ENCODE measurements around the gene CENPL. TPM values are rescaled to one million over a fixed set of nuclear protein-coding genes. Genes with fewer than 3 reads are reported as not detected.

Gene CENPL
- polyA plus RNA-seq (2011; rRNA removed): 8.3 and 13.2 TPM in 2 replicates
- 7.0 and 7.7 TPM in 2 replicates for polyA minus RNA-seq (2011; rRNA and poly(A)+ RNA removed)

DNA sequence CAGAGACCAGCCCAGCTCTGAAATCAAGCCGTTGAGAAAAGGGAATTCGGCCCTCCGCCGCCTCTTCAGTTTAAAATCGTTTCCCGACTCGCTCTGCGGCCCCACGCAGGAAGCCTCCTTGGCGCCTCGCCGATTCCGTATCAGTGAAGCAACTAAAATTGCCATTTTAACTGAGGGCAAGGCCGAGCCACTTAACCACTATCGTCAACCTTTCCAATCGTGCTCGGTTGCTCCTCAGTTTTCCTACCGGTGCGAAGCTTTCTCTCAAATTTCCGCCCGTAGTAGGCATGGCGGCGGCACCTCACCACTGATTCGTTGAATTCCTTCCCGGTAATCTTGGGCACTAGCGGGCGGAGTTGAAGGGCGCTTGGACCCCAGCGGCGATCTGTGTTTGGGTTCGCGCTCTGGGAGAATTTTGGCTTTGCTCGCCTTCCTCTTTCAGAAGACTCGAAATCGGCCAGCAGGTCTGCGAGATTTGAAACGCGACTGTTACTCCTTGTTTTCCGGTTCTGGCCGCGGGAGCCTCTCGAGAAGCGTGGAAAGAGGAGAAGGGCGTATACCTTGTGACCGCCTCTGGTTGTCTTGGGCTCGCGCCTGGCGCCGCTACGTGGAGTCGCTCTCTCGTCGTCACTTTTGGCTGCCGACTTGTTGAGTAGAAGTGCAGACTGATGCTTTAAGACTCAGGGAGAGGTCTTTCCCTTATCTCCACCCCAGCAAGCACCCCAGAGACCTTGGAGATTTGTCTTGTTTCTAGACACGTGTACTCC, at the start of gene CENPL, which contains the start of gene DARS2:
TSS of gene CENPL (minus strand) at position 569 of the 767 bp plus-strand sequence. CDS start 13,584 bp downstream, outside the sequence.
TSS of gene DARS2 (plus strand) at position 359 of the 767 bp plus-strand sequence. CDS start 557 bp downstream, outside the sequence.
- no peaks in the 10 kb centered on the region for H3K27me3 ChIP-seq (ENCODE audit: control insufficient read depth, insufficient read depth, low read length)
- no peaks in the 10 kb centered on the region for H3K36me3 ChIP-seq (ENCODE audit: control insufficient read depth, insufficient read depth, low read length)
- DNase-seq (ENCODE audit: low read depth): peak; percentile 93
- peak within 1 kb of the TSS; percentile 82 for H3K4me3 ChIP-seq (ENCODE audit: low read depth, low read length)
- CTCF ChIA-PET: interaction anchor here (0.8 to 2.2 kb wide), 8 partner anchors 107 to 1081 kb away, joined by 3 to 10 read pairs (median 4); no protein-coding TSS in a partner anchor
- TF ChIP-seq CTCF (IDR thresholded peaks at IDR 0.05; ENCODE audit: insufficient read depth, low read depth, low read length): no peak
- POLR2A ChIA-PET: no interaction called here

DNA sequence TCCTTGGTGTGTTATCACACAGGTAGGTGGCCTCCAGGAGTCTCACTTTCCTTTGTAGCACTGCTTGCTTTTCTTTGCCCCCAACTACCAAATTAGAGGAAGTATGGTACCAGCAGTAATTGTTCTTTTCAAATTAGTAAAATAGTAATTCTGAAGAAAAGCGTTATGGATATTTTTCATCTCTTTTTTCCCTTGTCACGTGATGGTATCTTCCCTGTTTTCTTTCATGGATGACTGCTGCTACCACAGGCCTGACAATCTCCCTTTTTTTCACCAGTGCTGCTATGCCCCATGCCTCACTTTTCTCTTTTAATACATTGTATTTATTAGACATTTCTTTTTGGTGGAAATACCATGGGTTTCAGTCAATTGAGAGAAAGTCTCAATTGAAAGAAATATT, 46.8 kb upstream of the CENPL start:
- Histone ChIP-seq H3K36me3 (ENCODE audit: control insufficient read depth, insufficient read depth, low read length) (peaks cover 2% of the 10 kb centered on the region), H3K27me3 (ENCODE audit: control insufficient read depth, insufficient read depth, low read length) (no peaks in the 10 kb centered on the region), H3K4me3 (ENCODE audit: low read depth, low read length) (no peak overlapping the region)
- CTCF ChIA-PET: interaction anchor here (1.3 kb wide), 1 partner anchor 18 kb away, joined by 4 read pairs; no protein-coding TSS in a partner anchor
- DNase-seq (ENCODE audit: low read depth): no peak
- TF ChIP-seq CTCF (IDR thresholded peaks at IDR 0.05; ENCODE audit: insufficient read depth, low read depth, low read length): no peak
- POLR2A ChIA-PET: no interaction called here

DNA sequence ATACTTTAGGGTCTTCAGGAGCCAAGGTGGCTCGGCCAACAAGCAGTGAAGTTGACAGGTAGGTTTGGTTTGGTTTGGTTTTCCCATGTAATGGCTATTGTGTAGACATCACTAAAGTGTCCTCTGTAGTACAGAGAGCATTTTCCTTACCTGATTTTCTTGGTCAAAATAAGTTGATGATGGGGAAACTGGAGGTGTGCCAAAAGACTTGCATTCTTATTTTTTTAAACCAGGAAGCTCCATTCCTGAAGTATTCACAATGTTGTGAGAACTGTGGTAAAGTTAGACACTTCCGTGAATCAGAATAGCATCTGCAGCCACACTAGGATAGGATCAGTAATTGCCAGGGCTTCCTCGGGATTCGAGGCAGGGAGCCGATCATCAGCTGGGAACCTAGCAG, 46.4 kb upstream of the CENPL start:
- Histone ChIP-seq H3K27me3 (ENCODE audit: control insufficient read depth, insufficient read depth, low read length) (no peaks in the 10 kb centered on the region), H3K36me3 (ENCODE audit: control insufficient read depth, insufficient read depth, low read length) (peaks cover 2% of the 10 kb centered on the region), H3K4me3 (ENCODE audit: low read depth, low read length) (no peak overlapping the region)
- CTCF ChIA-PET: interaction anchor here (1.3 kb wide), 1 partner anchor 18 kb away, joined by 4 read pairs; no protein-coding TSS in a partner anchor
- TF ChIP-seq CTCF (IDR thresholded peaks at IDR 0.05; ENCODE audit: insufficient read depth, low read depth, low read length): no peak
- DNase-seq (ENCODE audit: low read depth): no peak
- POLR2A ChIA-PET: no interaction called here

GRCh38 chr1:173870252-173871075, 45.8 kb upstream of the CENPL start:
- no peak for TF ChIP-seq CTCF (IDR thresholded peaks at IDR 0.05; ENCODE audit: insufficient read depth, low read depth, low read length)
- DNase-seq (ENCODE audit: low read depth): no peak
- ChIA-PET CTCF (interaction anchor here (1.3 to 1.5 kb wide), 2 partner anchors 12 to 19 kb away, joined by 3 to 4 read pairs; no protein-coding TSS in a partner anchor), POLR2A (no interaction called here)
- no peaks in the 10 kb centered on the region for H3K27me3 ChIP-seq (ENCODE audit: control insufficient read depth, insufficient read depth, low read length)
- no peak overlapping the region for H3K4me3 ChIP-seq (ENCODE audit: low read depth, low read length)
- H3K36me3 ChIP-seq (ENCODE audit: control insufficient read depth, insufficient read depth, low read length): peaks cover 2% of the 10 kb centered on the region

- DNase-seq (ENCODE audit: low read depth): no peak
- POLR2A ChIA-PET: interaction anchor here (0.7 kb wide), 1 partner anchor 940 kb away, joined by 3 read pairs; no protein-coding TSS in a partner anchor
- TF ChIP-seq CTCF (IDR thresholded peaks at IDR 0.05; ENCODE audit: insufficient read depth, low read depth, low read length): no peak
- Histone ChIP-seq H3K36me3 (ENCODE audit: control insufficient read depth, insufficient read depth, low read length) (peaks cover 4% of the 10 kb centered on the region), H3K27me3 (ENCODE audit: control insufficient read depth, insufficient read depth, low read length) (no peaks in the 10 kb centered on the region), H3K4me3 (ENCODE audit: low read depth, low read length) (peak overlapping the region; percentile 65)
- CTCF ChIA-PET: interaction anchor here (1.5 kb wide), 1 partner anchor 13 kb away, joined by 3 read pairs; no protein-coding TSS in a partner anchor
Observed at GRCh38 chr1:173869021-173869359, 44.3 kb upstream of the CENPL start.
